Motor neuron (in vitro differentiated cells): ENCODE data around the gene TWIST2. TPM values are rescaled to one million over a fixed set of nuclear protein-coding genes. Genes with fewer than 3 reads are reported as not detected.

Experiments used
- ATAC-seq, 8 experiments: fragments of 200-7000 bp; cut with Tn5 transposase; replicated peaks in 6 of 8; 2 replicates each; pipeline ENCODE4 v1.8.0; 2021; ENCODE audit warnings: mild to moderate bottlenecking in 8 of 8, moderate library complexity in 8 of 8
- H3K27ac ChIP-seq, 2 donors: fragments of 250-450 bp; sonication (Bioruptor Pico); 2 replicates each; pipeline ENCODE4 v1.9.0; 2021; ENCODE audit warnings: antibody characterized with exemption in 2 of 2, mild to moderate bottlenecking in 2 of 2, moderate library complexity in 1 of 2
- H3K4me1 ChIP-seq, 2 donors: fragments of 250-450 bp; sonication (Bioruptor Pico); replicated peaks in 1 of 2; 2 replicates each; pipeline ENCODE4 v1.6.1; 2021; ENCODE audit warnings: antibody characterized with exemption in 2 of 2, mild to moderate bottlenecking in 2 of 2, moderate library complexity in 1 of 2
- H3K4me3 ChIP-seq, 5 donors: fragments of 250-450 bp; sonication (Bioruptor Pico); 2 replicates each; pipeline ENCODE4 v1.9.0; 2021; ENCODE audit warnings: antibody characterized with exemption in 5 of 5, mild to moderate bottlenecking in 5 of 5, moderate library complexity in 4 of 5
- WGBS, 10 experiments: fragments of 450-650 bp; shearing (Covaris generic); methylation state at CpG; one replicate each; pipeline ENCODE4 v1.0.0; 2022; 5-methylcytosine and 5-hydroxymethylcytosine counted together
- in situ Hi-C, 9 experiments: fragments of 400-800 bp; cut with MboI; loops; one replicate each; pipeline ENCODE4 v1.15.0; 2021; ENCODE audit warnings: low sequenced_read_pairs in 9 of 9, low pct_unique_long_range_greater_than_20kb in 2 of 9; ENCODE audit not compliant: unreplicated experiment in 9 of 9
- total RNA-seq, 8 experiments: library from RNA; unstranded; fragments of 300-600 nt; gene quantifications; 2 replicates each; pipeline versions ENCODE4 v1.2.3 to v1.2.4, GENCODE V29; 2022

The TWIST2 gene
- total RNA-seq, 8 experiments from 2014 or later = 1.00 to 41.3 (median 9.5) TPM; not detected in 3

DNA sequence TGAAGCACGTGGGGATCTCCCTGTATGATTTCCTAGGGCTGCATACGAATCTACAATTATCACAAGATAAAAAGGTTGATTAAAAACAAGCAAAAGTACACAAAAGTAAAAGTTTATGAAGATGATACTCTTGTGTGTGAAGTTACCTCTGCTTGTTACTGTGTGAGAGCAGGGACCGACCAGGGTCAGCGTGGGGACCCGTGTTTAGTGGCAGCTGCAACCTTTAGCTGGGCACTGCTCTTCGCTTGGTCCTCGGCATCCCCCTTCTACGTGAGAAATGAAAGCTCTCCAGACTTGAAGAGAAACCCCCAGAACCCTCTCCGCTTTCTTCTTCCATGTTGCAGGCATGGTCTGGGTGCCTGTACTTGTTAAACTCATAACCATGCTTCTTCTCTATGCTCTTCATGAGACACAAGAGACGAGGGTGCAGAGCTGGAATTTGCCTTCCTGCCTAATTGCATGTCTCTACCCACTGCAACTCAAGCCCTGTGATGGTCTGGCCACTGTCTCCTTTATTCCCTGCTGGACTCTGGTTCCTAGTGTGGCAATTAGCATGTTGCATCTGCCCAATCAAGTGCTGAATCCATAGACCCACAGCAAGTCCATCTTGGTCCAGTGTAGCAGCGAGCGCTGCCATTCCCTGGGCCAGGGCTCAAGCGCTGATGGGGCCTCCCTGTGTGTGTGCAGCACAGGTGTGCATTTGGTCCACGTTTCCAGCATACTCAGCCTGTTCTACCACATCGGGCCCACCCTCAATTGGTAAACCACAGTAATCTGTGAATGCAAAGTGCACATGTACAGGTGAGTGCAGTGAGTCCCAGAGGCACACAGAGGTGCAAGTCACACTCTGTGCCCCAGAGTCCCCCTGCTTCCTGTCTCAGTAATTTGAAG is 88.5 kb downstream of the TWIST2 start:
- no peak for ATAC-seq
- WGBS, 10 experiments = 53 to 100% (median 84%) methylated on average over 5 to 11 of the region's 15 CpGs; no CpG with 5 or more reads in 1 of the 10 experiments
- no peak overlapping the region for H3K27ac ChIP-seq
- H3K4me3 ChIP-seq = no peak overlapping the region
- peaks cover 0 to 3% of the 10 kb centered on the region in 2 donors for H3K4me1 ChIP-seq
- in situ Hi-C loops = no loop called here

GRCh38 chr2:238938003-238938400 is 90.1 kb downstream of the TWIST2 start:
- 0 to 86% (median 42%) methylated on average over 1 to 8 of the region's 9 CpGs; no CpG with 5 or more reads in 4 of the 10 experiments for WGBS, 10 experiments
- peak in 1 of 8 experiments; percentile 2 for ATAC-seq
- in situ Hi-C loops = no loop called here
- peaks cover 0 to 3% of the 10 kb centered on the region in 2 donors for H3K4me1 ChIP-seq
- no peak overlapping the region for H3K27ac ChIP-seq
- H3K4me3 ChIP-seq = no peak overlapping the region

DNA sequence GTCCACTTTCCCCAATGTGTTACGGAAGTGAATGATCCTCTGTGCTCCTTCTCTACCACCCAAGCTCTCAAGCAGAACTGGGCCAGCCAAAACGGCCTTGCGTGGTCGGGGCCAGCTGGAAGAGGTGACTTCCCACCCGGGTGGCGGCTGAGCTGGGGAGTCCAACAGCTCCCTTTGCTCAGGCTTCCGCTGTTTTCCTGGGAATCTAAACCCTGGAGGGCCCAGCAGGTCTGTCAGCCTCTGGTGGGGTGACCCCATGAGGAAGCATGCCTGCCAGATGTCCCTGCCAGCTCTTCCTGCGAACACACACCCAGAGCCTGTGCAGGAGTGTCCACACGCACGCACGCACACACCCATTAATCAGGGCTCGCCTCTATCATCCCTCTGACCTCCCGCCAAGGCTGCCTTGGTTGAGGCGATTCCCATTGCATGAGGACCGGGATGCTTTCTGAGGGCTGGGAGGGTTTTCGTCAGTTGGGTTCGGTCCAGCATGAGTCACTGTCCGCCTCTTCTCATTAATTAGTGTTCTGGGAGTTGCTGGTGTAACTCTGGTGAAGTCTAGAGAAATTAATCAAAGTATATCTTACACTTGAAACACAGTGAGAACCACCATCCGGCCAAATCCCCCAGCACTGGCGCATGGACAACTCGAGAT is 90.6 kb downstream of the TWIST2 start:
- Histone ChIP-seq H3K4me1 (peaks cover 0 to 3% of the 10 kb centered on the region in 2 donors), H3K4me3 (no peak overlapping the region), H3K27ac (no peak overlapping the region)
- peak; percentile 88 to 99 (median 95) for ATAC-seq
- 2 to 94% (median 75%) methylated on average over 2 to 17 of the region's 21 CpGs for WGBS, 10 experiments
- in situ Hi-C loops = no loop called here

DNA sequence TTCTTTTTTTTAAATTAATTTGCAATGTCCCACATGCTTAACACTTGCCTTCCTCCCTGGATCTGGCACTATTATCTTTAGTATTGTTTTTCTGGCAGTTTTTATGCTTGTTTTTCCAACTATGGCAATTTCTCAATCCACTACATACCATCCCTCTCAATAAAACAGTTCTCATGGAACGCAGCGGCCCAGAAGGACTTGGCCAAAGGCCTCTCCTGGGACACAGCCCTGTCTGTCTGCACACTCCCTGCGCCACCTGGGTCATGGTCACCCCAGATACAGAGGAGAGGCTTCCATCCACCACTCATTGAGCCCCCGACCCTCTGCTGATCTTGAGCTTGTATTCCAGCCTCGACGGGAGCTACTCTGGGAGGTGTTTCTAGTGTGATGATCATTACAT is 91.2 kb downstream of the TWIST2 start:
- Histone ChIP-seq H3K4me3 (no peak overlapping the region), H3K27ac (no peak overlapping the region), H3K4me1 (peaks cover 0 to 3% of the 10 kb centered on the region in 2 donors)
- ATAC-seq = peak in 2 of 8 experiments; percentile 10 to 13
- in situ Hi-C loops = no loop called here
- 10 to 100% (median 85%) methylated on average over 1 to 5 of the region's 6 CpGs; no CpG with 5 or more reads in 3 of the 10 experiments for WGBS, 10 experiments

- H3K4me1 ChIP-seq = peaks cover 0 to 3% of the 10 kb centered on the region in 2 donors
- in situ Hi-C loops = no loop called here
- no peak for ATAC-seq
- no peak overlapping the region for H3K4me3 ChIP-seq
- 62 to 100% (median 92%) methylated on average over 1 to 6 of the region's 8 CpGs; no CpG with 5 or more reads in 5 of the 10 experiments for WGBS, 10 experiments
- H3K27ac ChIP-seq = no peak overlapping the region
These were observed 91.9 kb downstream of the TWIST2 start for GRCh38 chr2:238939521-238940403.

DNA sequence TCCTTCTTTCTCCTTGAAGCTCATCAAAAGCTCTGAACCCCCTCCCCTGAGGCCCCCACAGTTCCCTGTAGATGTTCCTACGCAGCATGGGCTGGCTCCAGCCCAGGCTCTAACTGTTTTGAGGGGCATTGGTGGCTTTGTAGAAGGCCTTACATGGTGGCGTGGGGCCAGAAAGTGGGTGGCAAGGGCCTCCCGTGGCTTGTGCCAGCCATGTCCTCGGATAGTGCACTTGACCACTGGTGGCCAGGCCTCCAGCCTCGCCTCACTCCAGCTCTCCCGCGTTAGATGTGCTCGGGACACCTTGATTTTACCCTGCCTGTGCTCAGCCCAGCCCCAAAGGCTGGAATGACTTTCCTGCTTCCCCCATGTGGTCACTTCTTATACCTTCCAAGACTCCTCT is 92.9 kb downstream of the TWIST2 start:
- ATAC-seq = no peak
- in situ Hi-C loops = no loop called here
- WGBS, 10 experiments = 50 to 88% (median 80%) methylated on average over 1 to 7 of the region's 8 CpGs; no CpG with 5 or more reads in 4 of the 10 experiments

GRCh38 chr2:238941262-238941792 is 93.4 kb downstream of the TWIST2 start:
- Histone ChIP-seq H3K4me1 (peaks cover 0 to 3% of the 10 kb centered on the region in 2 donors), H3K27ac (no peak overlapping the region), H3K4me3 (no peak overlapping the region)
- WGBS, 10 experiments = 66 to 100% (median 82%) methylated on average over 1 to 7 of the region's 7 CpGs; no CpG with 5 or more reads in 2 of the 10 experiments
- in situ Hi-C loops = no loop called here
- ATAC-seq = no peak

More for the DNA sequence above, 92.9 kb downstream of the TWIST2 start:
- Histone ChIP-seq H3K4me3 (no peak overlapping the region), H3K27ac (no peak overlapping the region), H3K4me1 (peaks cover 0 to 3% of the 10 kb centered on the region in 2 donors)

- Histone ChIP-seq H3K27ac (no peak overlapping the region), H3K4me1 (peaks cover 0 to 3% of the 10 kb centered on the region in 2 donors), H3K4me3 (no peak overlapping the region)
- WGBS, 10 experiments = 20 to 100% (median 83%) methylated on average over 1 to 7 of the region's 19 CpGs; no CpG with 5 or more reads in 5 of the 10 experiments
- no peak for ATAC-seq
- in situ Hi-C loops = no loop called here
These were observed 94.3 kb downstream of the TWIST2 start for GRCh38 chr2:238942080-238942725.

- in situ Hi-C loops = no loop called here
- Histone ChIP-seq H3K27ac (no peak overlapping the region), H3K4me3 (no peak overlapping the region), H3K4me1 (peaks cover 0 to 3% of the 10 kb centered on the region in 2 donors)
- 38 to 75% (median 67%) methylated on average over 4 to 13 of the region's 13 CpGs for WGBS, 10 experiments
- ATAC-seq = no peak
These were observed 94.9 kb downstream of the TWIST2 start for GRCh38 chr2:238942726-238943300.

- H3K4me3 ChIP-seq = no peak overlapping the region
- H3K4me1 ChIP-seq = no peaks in the 10 kb centered on the region
- ATAC-seq = no peak
- no peak overlapping the region for H3K27ac ChIP-seq
- 73 to 90% (median 79%) methylated on average over 1 to 11 of the region's 14 CpGs for WGBS, 10 experiments
- in situ Hi-C loops = no loop called here
These were observed 95.6 kb downstream of the TWIST2 start for GRCh38 chr2:238943338-238944067.

- peak in 7 of 8 experiments; percentile 35 to 99 (median 80) for ATAC-seq
- WGBS, 10 experiments = 42 to 80% (median 60%) methylated on average over 2 to 4 of the region's 5 CpGs; no CpG with 5 or more reads in 3 of the 10 experiments
- Histone ChIP-seq H3K4me1 (no peaks in the 10 kb centered on the region), H3K4me3 (no peak overlapping the region), H3K27ac (no peak overlapping the region)
- in situ Hi-C loops = no loop called here
These were observed 97.7 kb downstream of the TWIST2 start for GRCh38 chr2:238945433-238946150.
